GM18505 (cell line): Measurements from ENCODE around the gene PRRT4.

Experiments used
- ATAC-seq: cut with Tn5 transposase; IDR thresholded peaks from one replicate; pipeline ENCODE4 v1.9.1; 2021; ENCODE audit not compliant: unreplicated experiment
- POLR2A ChIP-seq: IDR thresholded peaks from 4 replicates; pipeline ENCODE4 v1.6.1; 2011; ENCODE audit warnings: borderline replicate concordance; ENCODE audit not compliant: insufficient read depth, insufficient read length; ENCODE audit errors: extremely low read depth

Gene PRRT4

GRCh38 chr7:128302139-128302538 is 59.4 kb downstream of the PRRT4 start:
- no peak for TF ChIP-seq POLR2A
- ATAC-seq = no peak
